CD4-positive, alpha-beta T cell treated with Interleukin-21 for 1 hour (primary cell): ENCODE data around the gene RFESD.

Experiments
- DNase-seq: peaks from one replicate; pipeline ENCODE4 v3.0.0-alpha.2; 2020

The RFESD gene

DNA sequence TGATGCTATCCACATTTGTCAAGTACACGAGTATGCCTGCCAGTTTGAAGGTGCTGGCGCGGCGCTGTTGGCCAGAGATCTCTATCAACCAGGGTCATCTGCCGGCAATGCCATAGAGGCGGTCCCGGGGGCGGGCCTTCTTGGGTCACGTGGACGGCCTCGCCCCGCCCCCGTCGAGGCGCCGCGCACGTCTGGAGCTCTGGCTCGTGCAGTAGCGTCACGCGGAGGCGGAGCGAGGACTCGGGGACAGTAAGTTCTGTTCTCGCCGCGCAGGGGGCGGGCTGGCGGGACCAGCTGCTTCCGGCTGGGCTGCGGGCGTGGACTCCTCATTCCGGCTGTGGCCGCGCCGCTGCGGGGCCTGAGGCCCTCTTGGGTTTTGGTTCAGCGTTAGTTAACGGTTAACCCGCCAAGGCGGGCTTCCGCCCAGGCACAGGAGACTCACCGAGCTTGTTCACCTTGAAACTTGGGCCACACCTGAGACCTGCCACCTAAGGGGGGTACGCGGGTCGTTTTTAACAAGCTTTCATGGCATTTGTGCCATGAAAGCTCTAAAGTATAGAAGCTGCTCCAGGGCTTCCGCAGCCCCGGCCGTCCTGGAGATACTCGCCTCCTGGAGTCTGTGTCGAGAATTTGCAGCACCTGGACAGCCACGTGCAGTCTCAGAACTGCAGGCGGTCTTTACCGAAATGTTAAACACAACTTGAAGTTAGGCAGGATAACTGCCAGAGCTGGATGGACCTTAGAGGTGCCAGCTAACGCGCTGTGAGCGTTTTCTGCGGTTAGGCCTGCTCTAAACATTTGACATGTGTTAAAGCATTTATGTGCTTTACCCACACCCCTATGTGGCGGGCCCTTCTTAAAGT is at the start of gene RFESD:
TSS of gene RFESD (plus strand) at position 209 of the 863 bp plus-strand sequence. CDS start 5,495 bp downstream, outside the sequence.
- peak; percentile 94 for DNase-seq

DNA sequence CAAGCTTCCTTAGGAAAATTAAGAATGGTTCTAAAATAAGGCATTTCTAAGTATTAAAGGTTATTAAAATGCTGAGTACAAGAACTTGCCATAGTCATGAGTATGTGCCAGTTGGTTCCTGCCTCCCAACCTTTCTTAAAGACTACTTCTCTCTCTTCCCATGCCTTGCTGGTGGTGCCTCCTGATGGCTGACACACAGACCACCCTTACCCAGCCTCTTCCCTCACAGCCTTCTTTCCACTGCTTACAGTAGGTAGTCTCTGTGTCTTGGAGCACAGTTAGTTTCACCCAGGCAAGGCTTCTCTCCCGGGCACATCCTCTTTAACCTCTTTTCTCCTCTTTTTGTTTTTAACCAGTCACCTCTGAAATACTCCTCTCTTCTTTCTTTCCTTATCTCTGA is 47.3 kb upstream of the RFESD start:
- DNase-seq, result no peak

DNA sequence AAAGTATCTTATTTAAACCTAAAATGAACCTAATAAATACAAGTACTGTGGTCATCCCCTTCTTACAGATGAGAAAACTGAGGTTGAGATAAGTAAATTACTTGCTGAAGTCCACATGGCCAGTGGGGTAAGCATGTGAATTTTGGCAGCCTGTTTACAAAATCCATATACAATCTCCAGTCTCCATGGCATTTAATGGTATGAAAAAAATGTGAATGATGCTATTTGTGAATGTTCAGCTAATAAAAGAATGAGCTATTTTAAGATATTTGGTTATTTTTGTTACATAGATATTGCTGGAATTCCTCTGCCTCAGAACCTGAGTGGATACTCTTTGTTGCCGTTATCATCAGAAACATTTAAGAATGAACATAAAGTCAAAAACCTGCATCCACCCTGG is 46.0 kb upstream of the RFESD start:
- DNase-seq, result no peak

DNA sequence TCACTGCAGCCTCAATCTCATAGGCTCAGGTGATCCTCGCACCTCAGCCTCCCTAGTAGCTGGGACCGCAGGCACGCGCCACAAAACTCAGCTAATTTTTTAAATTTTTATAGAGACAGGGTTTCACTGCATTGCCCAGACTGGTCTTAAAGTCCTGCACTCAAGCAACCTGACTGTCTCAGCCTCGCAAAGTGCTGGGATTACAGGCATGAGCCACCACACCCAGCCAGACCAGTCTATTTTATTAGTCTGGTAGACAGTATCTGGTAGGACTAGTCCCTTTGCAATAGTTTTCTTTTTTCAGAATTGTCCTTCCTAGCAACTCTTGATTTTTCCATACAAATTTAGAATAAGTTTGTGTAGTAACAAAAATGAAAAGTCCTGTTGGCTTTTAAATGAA is 40.8 kb upstream of the RFESD start:
- no peak for DNase-seq

DNA sequence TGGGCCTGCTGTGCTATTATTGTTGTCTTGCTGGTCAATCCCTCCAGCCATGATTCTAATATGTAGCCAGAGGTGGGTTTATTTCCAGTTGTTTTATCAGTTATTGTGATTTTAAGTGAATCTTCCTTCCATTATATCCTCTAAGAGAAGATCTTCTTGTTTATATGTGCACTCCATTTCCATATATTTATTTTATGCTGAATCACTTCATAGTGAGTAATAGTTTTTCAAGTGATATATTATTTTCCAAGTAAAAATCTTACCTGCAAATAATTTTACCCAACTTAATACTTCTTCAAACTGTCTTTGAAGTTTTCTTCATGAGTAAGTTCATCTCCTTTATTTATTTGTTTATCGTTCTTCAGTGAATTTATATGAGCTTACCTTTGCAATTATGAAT is 40.2 kb upstream of the RFESD start:
- DNase-seq, result no peak

DNA sequence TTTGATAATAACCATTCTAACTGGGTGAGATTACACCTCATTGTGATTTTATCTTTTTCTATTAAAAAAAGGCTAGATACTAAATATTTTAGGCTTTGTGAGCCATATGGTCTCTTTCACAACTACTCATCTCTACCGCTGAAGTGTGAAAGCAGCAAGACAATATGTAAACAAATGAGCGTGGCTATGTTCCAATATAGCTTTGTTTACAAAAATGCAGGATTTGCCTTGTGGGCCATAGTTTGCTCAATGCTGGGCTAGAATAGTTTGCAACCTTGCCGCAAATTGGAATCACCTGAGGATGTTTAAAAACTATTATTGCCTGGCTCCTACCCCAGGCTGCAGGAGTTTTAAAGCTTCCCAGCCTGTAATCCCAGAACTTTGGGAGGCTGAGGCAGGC is 36.9 kb upstream of the RFESD start:
- DNase-seq, result no peak

DNA sequence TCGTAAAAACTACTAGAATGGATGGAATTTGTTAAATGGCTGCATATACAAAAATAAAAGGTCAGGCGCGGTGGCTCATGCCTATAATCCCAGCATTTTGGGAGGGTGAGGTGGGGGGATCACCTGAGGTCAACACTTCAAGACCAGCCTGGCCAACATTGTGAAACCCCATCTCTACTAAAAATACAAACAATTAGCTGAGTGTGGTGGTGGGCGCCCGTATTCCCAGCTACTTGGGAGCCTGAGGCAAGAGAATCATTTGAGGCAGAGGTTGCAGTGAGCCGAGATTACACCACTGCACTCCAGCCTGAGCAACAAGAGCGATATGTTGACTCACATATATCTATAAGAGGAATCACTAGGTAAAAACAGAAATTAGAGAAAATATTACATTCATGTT is 36.0 kb upstream of the RFESD start:
- DNase-seq, result no peak

DNA sequence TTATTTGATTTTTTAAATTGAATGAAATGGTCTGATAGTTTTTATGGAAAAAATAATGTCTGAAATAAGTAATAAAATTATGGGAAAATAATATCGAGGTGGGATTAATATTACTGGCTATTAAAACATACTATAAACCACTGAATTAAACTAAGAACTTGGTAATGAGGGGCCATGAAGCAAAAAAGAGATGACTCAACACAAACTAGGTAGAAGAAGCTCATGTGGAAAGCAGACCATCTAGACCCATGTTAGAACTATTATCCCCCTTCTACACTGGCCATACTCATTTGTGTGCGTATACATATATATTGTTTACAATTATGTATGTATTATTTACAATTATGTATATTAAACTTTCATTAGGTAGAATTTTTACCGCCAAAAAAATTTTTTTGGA is 35.2 kb upstream of the RFESD start:
- DNase-seq, result no peak

DNA sequence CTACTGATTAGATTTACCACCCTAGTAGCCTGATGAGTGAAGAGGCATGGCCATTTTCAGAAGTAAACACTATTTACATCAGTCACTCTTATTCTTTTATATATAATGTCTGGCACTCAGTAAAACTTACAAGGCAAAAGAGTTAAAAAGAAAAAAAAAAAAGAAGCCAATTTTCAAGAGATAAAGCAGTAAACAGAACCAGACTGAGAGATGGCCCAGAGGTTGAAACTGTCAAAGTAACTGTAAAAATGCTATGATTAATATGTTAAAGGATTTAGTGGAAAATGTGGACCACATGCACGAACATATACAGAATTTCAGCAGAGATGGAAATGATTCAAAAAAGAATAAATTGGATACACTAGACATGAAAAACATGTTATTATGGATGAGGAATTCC is 33.1 kb upstream of the RFESD start:
- DNase-seq, result no peak

DNA sequence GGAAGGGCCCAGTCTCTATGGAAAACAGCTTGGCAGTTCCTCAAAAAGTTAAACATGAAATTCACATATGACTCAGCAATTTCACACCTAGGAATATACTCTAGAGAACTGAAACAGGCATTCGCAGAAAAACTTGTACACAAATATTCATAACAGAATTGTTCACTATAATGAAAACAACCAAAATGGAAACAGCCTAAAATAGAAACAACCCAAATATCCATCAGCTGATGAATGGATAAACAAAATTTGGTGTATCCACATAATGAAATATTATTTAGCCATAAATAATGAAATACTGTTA is 31.5 kb upstream of the RFESD start:
- DNase-seq, result no peak

DNA sequence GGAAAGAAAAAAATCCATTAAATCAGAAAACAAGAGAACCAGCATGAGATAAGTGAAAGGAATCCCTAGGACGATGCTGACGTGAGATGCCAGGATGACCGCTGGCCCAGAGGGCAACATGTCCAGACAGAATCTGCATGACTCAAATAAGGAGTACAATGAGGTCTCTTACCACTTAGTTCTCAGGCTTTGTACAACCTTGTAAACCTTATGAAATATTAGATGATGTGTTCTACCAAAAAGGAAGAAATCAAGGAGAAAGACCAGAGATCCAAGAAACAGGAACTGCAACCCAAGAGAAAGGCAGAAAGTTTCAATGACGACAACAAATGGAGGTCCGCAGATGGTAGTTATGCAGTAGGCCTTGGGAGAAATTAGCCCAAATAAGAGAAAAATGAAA is 29.5 kb upstream of the RFESD start:
- DNase-seq, result no peak

DNA sequence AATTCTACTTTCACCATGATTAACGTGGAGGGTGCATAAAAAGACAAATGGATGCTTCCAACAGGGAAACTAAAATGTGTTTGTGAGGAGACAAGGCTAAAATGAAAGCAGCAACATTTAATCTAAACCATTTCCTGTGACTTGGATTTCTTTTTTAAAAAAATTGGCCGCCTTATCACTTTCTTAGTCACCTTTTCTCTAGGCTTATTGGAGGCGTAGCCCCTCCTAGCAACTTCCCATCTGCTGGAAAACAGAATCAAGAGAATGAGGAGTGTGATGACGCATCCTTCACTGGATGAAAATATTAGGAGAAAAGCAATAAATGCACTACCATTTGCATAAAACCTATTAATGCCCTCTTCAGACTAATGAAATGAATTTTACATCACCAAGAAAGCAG is 27.5 kb upstream of the RFESD start:
- no peak for DNase-seq

DNA sequence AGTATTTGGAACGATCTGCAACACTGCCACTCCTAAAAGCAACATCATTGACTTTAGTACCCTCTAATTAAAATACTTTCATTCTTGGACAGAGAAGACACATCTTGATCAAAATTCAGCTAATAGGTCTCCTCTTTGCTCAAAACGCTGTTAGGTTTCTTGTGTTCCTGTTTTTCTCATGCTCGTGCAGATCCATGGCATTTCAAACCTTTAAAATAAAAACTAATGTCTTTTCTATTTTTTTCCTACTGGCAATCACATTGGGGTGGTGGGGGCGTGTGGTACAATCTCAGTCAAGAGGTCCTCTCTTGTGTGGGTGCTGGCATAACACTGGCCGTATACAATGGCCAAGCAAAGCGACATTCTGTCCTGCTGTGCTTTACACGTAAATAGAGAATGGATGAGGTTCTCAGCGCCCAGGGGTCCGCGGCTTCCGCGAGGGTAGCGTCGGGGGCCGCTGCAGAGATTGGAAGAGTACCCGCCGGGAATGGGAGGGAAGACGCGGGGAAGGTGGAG is 27.0 kb upstream of the RFESD start:
- DNase-seq, result no peak

DNA sequence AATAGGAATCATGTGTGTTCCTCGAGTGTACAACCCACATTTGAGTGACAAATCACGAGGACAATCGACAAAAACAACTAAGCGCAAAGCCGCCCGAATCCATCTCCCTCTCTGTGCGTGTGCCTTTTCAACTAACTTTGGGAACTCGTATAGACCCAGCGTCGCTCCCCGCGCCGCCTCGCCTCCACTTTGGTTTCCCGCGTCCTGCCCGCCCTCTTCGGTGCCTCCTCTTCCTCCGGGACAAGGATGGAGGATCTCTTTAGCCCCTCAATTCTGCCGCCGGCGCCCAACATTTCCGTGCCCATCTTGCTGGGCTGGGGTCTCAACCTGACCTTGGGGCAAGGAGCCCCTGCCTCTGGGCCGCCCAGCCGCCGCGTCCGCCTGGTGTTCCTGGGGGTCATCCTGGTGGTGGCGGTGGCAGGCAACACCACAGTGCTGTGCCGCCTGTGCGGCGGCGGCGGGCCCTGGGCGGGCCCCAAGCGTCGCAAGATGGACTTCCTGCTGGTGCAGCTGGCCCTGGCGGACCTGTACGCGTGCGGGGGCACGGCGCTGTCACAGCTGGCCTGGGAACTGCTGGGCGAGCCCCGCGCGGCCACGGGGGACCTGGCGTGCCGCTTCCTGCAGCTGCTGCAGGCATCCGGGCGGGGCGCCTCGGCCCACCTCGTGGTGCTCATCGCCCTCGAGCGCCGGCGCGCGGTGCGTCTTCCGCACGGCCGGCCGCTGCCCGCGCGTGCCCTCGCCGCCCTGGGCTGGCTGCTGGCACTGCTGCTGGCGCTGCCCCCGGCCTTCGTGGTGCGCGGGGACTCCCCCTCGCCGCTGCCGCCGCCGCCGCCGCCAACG is 26.3 kb upstream of the RFESD start, which contains the start of gene GPR150:
TSS of gene GPR150 (plus strand) at position 58 of the 840 bp plus-strand sequence. CDS start at position 247, 189 bp downstream.
- peak; percentile 66 for DNase-seq

DNA sequence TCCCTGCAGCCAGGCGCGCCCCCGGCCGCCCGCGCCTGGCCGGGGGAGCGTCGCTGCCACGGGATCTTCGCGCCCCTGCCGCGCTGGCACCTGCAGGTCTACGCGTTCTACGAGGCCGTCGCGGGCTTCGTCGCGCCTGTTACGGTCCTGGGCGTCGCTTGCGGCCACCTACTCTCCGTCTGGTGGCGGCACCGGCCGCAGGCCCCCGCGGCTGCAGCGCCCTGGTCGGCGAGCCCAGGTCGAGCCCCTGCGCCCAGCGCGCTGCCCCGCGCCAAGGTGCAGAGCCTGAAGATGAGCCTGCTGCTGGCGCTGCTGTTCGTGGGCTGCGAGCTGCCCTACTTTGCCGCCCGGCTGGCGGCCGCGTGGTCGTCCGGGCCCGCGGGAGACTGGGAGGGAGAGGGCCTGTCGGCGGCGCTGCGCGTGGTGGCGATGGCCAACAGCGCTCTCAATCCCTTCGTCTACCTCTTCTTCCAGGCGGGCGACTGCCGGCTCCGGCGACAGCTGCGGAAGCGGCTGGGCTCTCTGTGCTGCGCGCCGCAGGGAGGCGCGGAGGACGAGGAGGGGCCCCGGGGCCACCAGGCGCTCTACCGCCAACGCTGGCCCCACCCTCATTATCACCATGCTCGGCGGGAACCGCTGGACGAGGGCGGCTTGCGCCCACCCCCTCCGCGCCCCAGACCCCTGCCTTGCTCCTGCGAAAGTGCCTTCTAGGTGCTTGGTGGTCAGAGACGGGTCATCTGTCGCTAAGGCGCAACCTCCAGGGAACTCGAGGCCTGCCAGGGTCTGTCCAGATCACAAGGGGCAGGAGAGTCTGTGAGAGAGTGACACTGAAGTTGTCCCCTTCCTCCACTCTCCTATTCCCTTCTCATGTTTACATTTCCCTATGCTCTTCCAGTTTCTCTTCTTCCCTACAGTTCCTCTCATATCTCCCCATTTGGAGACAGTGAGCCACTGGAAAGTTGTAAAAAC is 25.4 kb upstream of the RFESD start:
- DNase-seq, result peak; percentile 42

DNA sequence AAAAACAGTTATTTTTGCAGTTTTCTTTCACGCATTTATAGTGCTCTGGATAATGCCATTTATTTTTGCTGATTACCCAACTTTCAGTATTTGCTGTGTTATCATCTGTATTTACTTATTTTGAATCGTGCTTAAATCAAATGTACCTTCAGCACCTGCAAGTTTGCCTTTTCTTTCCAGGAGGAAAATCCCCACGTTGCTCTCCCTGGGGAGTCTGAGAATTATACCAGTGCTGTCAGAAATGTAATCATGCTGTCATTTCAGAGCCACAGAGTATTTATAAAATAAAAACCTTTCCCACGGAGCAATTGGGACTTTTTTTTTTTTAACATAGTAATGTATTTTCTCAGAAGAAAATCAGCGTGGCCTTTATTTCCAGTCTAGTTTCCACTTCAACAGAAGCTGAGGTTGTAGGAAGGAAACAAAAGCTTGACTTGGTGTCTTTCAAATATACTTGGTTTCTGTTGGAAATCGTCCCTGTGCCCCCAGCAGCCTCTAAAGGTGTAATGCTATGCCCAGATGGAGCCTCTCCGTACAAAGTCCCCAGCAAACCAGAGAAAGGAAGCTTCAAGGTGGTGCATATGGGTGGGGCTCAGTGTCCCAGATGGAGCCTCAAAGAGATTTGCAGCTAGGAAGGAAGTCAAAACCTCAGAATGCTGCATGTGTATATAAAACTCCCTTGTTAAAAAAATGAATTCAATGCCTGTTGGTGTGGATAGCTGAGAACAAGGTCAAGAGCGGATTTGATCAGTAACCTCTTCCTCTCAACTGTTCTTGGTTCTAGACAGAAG is 24.5 kb upstream of the RFESD start:
- peak; percentile 66 for DNase-seq

DNA sequence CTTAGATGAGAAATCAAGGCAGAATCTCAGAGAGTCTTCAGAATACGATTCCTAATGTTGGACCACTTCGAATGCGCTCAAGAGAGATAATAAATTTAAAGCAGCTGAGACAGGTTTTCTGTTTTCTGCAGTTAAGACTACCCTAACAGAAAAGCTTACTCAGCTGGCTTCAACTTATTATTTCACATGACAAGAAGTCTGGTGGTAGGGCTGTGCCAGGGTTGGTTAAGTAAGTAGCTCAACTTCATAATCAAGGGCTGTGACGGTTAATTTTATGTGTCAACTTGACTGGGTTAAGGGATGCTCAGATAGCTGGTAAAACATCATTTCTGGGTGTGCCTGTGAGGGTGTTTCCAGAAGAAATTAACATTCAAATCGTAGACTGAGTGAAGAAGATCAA is 22.9 kb upstream of the RFESD start:
- DNase-seq, result no peak

DNA sequence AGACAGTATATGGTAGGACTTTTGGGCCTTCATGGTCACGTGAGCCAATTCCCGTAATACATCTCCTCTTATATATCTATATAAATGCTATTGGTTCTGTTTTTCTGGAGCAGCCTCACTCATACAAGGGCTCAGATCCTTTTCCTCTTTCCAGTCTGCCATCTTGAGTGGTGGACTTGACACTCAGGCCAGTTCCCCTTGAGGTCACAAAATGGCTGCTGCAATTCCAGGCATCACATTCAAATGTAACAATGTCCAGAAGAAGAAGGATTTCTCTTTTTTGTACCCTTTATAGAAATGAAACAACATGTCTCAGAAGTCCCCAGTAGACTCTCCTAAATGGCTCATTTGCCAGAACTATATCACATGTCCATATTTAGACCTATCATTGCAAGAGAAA is 22.2 kb upstream of the RFESD start:
- no peak for DNase-seq

DNA sequence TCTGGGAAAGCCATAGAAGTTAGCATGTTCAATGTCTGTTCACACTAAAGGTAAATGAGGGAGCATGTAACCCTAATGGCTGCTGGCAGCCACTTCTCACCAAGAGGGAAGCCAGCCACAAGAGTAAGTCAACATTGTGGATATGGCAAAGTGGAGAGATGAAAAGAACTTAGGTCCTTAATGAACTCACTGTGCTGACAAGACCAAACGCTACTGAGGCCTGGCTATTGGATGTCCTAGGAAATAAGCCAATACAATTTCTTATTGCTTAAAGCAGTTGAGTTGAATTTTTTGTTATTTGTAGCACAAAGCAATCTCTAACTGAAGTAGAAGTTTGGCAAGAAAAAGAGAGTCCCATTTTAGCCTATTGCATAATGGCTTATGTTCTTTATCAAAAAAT is 19.9 kb upstream of the RFESD start:
- DNase-seq, result no peak

DNA sequence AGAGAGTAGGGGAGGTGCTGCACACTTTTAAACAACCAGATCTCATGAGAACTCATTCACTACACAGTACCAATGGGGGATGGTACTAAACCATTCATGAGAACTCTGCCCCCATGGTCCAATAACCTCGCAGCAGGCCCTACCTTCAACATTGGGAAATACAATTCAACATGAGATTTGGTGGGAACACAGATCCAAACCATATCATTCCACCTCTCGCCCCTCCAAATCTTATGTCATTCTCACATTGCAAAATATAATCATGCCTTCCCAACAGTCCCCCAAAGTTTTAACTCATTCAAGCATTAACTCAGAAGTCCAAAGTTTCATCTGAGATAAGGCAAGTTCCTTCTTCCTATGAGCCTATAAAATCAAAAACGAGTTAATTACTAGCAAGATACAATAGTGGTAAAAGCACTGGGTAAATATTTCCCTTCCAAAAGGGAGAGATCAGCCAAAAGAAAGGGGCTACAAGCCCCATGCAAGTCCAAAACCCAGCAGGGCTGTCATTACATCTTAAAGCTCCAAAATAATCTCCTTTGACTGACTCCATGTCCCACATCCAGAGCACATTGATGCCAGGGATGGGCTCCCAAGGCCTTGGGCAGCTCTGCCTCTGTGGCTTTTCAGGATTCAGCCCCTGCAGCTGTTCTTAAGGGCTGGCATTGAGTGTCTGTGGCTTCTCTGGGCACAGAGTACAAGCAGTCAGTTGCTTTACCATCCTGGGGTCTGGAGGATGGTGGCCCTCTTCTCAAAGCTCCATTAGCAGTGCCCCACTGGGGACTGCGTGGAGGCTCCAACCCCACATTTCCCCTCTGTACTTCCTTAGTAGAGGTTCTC is 18.4 kb upstream of the RFESD start:
- no peak for DNase-seq

DNA sequence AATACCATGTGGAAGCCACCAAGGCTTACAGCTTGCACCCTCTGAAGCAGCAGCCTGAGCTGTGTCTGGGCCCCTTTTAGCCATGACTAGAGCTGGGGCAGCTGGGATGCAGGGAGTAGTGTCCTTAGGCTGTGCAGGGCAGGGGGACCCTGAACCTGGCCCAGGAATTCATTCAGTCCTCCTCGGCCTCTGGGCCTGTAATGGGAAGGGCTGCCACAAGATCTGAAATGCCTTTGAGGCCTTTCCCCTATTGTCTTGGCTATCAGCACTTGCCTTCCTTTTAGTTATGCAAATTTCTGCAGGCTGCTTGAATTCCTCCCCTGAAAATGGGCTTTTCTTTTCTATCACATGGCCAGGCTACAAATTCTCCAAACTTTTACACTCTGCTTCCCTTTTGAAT is 17.6 kb upstream of the RFESD start:
- DNase-seq, result no peak
